Measurements from ENCODE around the gene OSBPL10. TPM values are rescaled to one million over a fixed set of nuclear protein-coding genes. Genes with fewer than 3 reads are reported as not detected.

Gene OSBPL10
- polyA plus RNA-seq, 1 donor from 2014 or later: 2.0 TPM

GRCh38 chr3:31880482-31881078 lies 100.5 kb downstream of the OSBPL10 start:
- TF ChIP-seq POLR2AphosphoS5 (IDR thresholded peaks at IDR 0.05) (no peak), EZH2 (IDR thresholded peaks at IDR 0.05; ENCODE audit: borderline replicate concordance, insufficient read depth, low read length, poor library complexity, severe bottlenecking) (no peak), CTCF (IDR thresholded peaks at IDR 0.05; ENCODE audit: poor library complexity, severe bottlenecking) (no peak), RAD21 (conservative IDR thresholded peaks at IDR 0.05) (no peak), MXI1 (conservative IDR thresholded peaks at IDR 0.05; ENCODE audit: poor library complexity, severe bottlenecking) (no peak), TAF1 (IDR thresholded peaks at IDR 0.05; ENCODE audit: low read depth) (no peak), REST (IDR thresholded peaks at IDR 0.05; ENCODE audit: borderline replicate concordance) (no peak), EP300 (conservative IDR thresholded peaks at IDR 0.05; ENCODE audit: poor library complexity, severe bottlenecking) (no peak)
- H3K79me2 ChIP-seq (replicated peaks; ENCODE audit: insufficient read depth, low read length): no peaks in the 10 kb centered on the region
- H4K20me1 ChIP-seq (ENCODE audit: insufficient read depth): no peaks in the 10 kb centered on the region
- H3K36me3 ChIP-seq (ENCODE audit: insufficient read depth, low read length): no peaks in the 10 kb centered on the region
- no peak overlapping the region for H3K27ac ChIP-seq (ENCODE audit: low read length)
- no peak overlapping the region for H3K4me2 ChIP-seq (ENCODE audit: low read length)
- no peaks in the 10 kb centered on the region for H3K9me3 ChIP-seq (ENCODE audit: low read length)
- H3K27me3 ChIP-seq (ENCODE audit: insufficient read depth, low read depth, low read length): no peaks in the 10 kb centered on the region
- no peak overlapping the region for H3K9ac ChIP-seq (ENCODE audit: low read length)
- no peaks in the 10 kb centered on the region for H3K9me2 ChIP-seq (ENCODE audit: insufficient read depth, low read length)
- H3F3A ChIP-seq (ENCODE audit: insufficient read depth, low read length, poor library complexity, severe bottlenecking): no peaks in the 10 kb centered on the region
- no peak overlapping the region for H3K4me3 ChIP-seq (ENCODE audit: low read length)
- H2AFZ ChIP-seq (ENCODE audit: low read depth, low read length): no peak overlapping the region

- H2AFZ ChIP-seq (ENCODE audit: low read depth, low read length): no peak overlapping the region
These were observed 101.0 kb downstream of the OSBPL10 start for GRCh38 chr3:31880020-31880419.

More at GRCh38 chr3:31880020-31880419, 101.0 kb downstream of the OSBPL10 start:
- H3K9me2 ChIP-seq (ENCODE audit: insufficient read depth, low read length): no peaks in the 10 kb centered on the region
- H3F3A ChIP-seq (ENCODE audit: insufficient read depth, low read length, poor library complexity, severe bottlenecking): no peaks in the 10 kb centered on the region
- H3K27me3 ChIP-seq (ENCODE audit: insufficient read depth, low read depth, low read length): no peaks in the 10 kb centered on the region
- H3K79me2 ChIP-seq (replicated peaks; ENCODE audit: insufficient read depth, low read length): no peaks in the 10 kb centered on the region
- TF ChIP-seq RAD21 (conservative IDR thresholded peaks at IDR 0.05) (no peak), TAF1 (IDR thresholded peaks at IDR 0.05; ENCODE audit: low read depth) (no peak), REST (IDR thresholded peaks at IDR 0.05; ENCODE audit: borderline replicate concordance) (no peak), MXI1 (conservative IDR thresholded peaks at IDR 0.05; ENCODE audit: poor library complexity, severe bottlenecking) (no peak), EZH2 (IDR thresholded peaks at IDR 0.05; ENCODE audit: borderline replicate concordance, insufficient read depth, low read length, poor library complexity, severe bottlenecking) (no peak), POLR2AphosphoS5 (IDR thresholded peaks at IDR 0.05) (no peak), SMC3 (conservative IDR thresholded peaks at IDR 0.05; ENCODE audit: poor library complexity) (no peak), EP300 (conservative IDR thresholded peaks at IDR 0.05; ENCODE audit: poor library complexity, severe bottlenecking) (no peak), CTCF (IDR thresholded peaks at IDR 0.05; ENCODE audit: poor library complexity, severe bottlenecking) (no peak)
- no peaks in the 10 kb centered on the region for H3K36me3 ChIP-seq (ENCODE audit: insufficient read depth, low read length)
- no peaks in the 10 kb centered on the region for H4K20me1 ChIP-seq (ENCODE audit: insufficient read depth)
- no peaks in the 10 kb centered on the region for H3K9me3 ChIP-seq (ENCODE audit: low read length)
- no peak overlapping the region for H3K27ac ChIP-seq (ENCODE audit: low read length)
- H3K9ac ChIP-seq (ENCODE audit: low read length): no peak overlapping the region
- no peak overlapping the region for H3K4me3 ChIP-seq (ENCODE audit: low read length)
- H3K4me2 ChIP-seq (ENCODE audit: low read length): no peak overlapping the region

Measured in neural cell (in vitro differentiated cells).